T-helper 2 cell treated with Interferon-gamma antibody and Interleukin-4, amounts not matched to agents 5 μg/mL and 100 μg/mL, for 36 hours (primary cell): ENCODE data around the gene ATG9B.
A peak's percentile ranks its signal among the peaks of the same experiment; 100 is the strongest.

Experiments used
- DNase-seq: peaks from one replicate; pipeline ENCODE4 v3.0.0; 2021; ENCODE audit warnings: low spot score
- H3K27ac Mint-ChIP-seq: one replicate; pipeline ENCODE4 v1.8.0; 2021; ENCODE audit warnings: mild to moderate bottlenecking, mixed read lengths
- H3K27me3 Mint-ChIP-seq: one replicate; pipeline ENCODE4 v1.8.0; 2021; ENCODE audit warnings: low read depth, mixed read lengths
- H3K36me3 Mint-ChIP-seq: one replicate; pipeline ENCODE4 v1.8.0; 2021; ENCODE audit warnings: low read depth, mixed read lengths
- H3K4me1 Mint-ChIP-seq: one replicate; pipeline ENCODE4 v1.8.0; 2021; ENCODE audit warnings: low read depth, mixed read lengths
- H3K4me3 Mint-ChIP-seq: one replicate; pipeline ENCODE4 v1.8.0; 2022; ENCODE audit warnings: mild to moderate bottlenecking, moderate library complexity, mixed read lengths
- H3K9me3 Mint-ChIP-seq: one replicate; pipeline ENCODE4 v1.8.0; 2021; ENCODE audit warnings: mixed read lengths

The ATG9B gene

GRCh38 chr7:150976529-150977381, 47.5 kb downstream of the ATG9B start:
- no peaks in the 10 kb centered on the region for H3K9me3 Mint-ChIP-seq
- peak overlapping the region; percentile 69 for H3K4me3 Mint-ChIP-seq
- DNase-seq, result no peak
- no peak overlapping the region for H3K27ac Mint-ChIP-seq
- no peaks in the 10 kb centered on the region for H3K36me3 Mint-ChIP-seq
- peaks cover 53% of the 10 kb centered on the region for H3K27me3 Mint-ChIP-seq
- peaks cover 18% of the 10 kb centered on the region for H3K4me1 Mint-ChIP-seq

- Mint-ChIP-seq H3K9me3 (no peaks in the 10 kb centered on the region), H3K27ac (peak overlapping the region; percentile 49), H3K4me3 (peak overlapping the region; percentile 72), H3K36me3 (no peaks in the 10 kb centered on the region), H3K27me3 (peaks cover 42% of the 10 kb centered on the region), H3K4me1 (peaks cover 18% of the 10 kb centered on the region)
- DNase-seq, result no peak
These were observed 48.6 kb downstream of the ATG9B start for GRCh38 chr7:150975536-150976319.

- Mint-ChIP-seq H3K36me3 (no peaks in the 10 kb centered on the region), H3K27ac (peak overlapping the region; percentile 57), H3K4me3 (peak overlapping the region; percentile 86), H3K27me3 (peaks cover 32% of the 10 kb centered on the region), H3K9me3 (no peaks in the 10 kb centered on the region), H3K4me1 (peaks cover 18% of the 10 kb centered on the region)
- DNase-seq, result peak; percentile 62
These were observed 49.6 kb downstream of the ATG9B start for GRCh38 chr7:150974468-150975391.

GRCh38 chr7:150973571-150974451, 50.5 kb downstream of the ATG9B start:
- Mint-ChIP-seq H3K36me3 (no peaks in the 10 kb centered on the region), H3K9me3 (no peaks in the 10 kb centered on the region), H3K27me3 (peaks cover 25% of the 10 kb centered on the region), H3K4me1 (peaks cover 18% of the 10 kb centered on the region), H3K4me3 (peak overlapping the region; percentile 64), H3K27ac (peak overlapping the region; percentile 57)
- DNase-seq, result no peak

- peaks cover 19% of the 10 kb centered on the region for H3K27me3 Mint-ChIP-seq
- H3K27ac Mint-ChIP-seq, result no peak overlapping the region
- H3K4me1 Mint-ChIP-seq, result peaks cover 15% of the 10 kb centered on the region
- no peak for DNase-seq
- H3K36me3 Mint-ChIP-seq, result no peaks in the 10 kb centered on the region
- no peaks in the 10 kb centered on the region for H3K9me3 Mint-ChIP-seq
- H3K4me3 Mint-ChIP-seq, result no peak overlapping the region
These were observed 51.6 kb downstream of the ATG9B start for GRCh38 chr7:150972741-150973140.

GRCh38 chr7:150972023-150972468, 52.2 kb downstream of the ATG9B start:
- Mint-ChIP-seq H3K4me3 (no peak overlapping the region), H3K27ac (no peak overlapping the region), H3K9me3 (no peaks in the 10 kb centered on the region), H3K27me3 (peaks cover 20% of the 10 kb centered on the region), H3K36me3 (no peaks in the 10 kb centered on the region), H3K4me1 (peaks cover 13% of the 10 kb centered on the region)
- no peak for DNase-seq

DNA sequence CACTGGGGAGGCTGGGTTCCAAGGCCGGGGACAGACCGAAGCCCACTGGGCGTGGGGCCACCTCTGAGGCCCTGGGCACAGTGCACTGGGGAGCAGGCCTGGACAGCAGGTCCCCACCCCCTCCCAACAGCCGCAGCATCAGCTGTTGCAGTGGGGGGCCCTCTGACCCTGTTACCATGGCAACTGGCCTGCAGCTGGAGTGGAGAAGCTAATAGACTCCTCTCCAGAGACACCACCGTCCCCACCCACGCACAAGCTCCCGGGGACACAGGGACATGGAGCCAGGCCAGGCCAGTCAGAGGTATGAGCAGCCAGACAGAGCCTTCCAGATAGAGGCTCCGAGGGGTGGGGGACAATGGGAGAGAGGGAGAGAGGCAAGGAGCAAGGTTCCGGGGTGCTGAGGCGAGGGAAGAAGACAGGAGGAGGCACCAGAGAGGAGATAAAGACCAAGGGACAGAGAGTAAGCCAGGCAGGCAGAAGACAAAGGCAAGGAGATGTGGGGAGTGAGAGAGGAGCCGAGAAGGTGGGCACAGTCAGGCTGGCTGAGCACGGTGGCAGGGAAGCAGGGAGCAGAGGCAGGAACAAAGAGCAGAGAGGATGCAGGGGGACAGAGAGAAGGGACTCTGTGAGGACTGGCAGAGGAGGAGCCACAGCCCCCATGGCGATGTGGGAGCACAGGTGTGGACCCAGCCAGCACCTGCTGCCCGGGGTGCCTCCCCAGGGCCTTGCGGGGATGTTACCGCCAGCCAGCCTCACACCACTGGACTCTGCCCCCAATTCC, 52.9 kb downstream of the ATG9B start:
- Mint-ChIP-seq H3K4me3 (no peak overlapping the region), H3K36me3 (no peaks in the 10 kb centered on the region), H3K9me3 (no peaks in the 10 kb centered on the region), H3K27ac (peak overlapping the region; percentile 64), H3K27me3 (peaks cover 17% of the 10 kb centered on the region), H3K4me1 (peaks cover 9% of the 10 kb centered on the region)
- DNase-seq, result no peak

GRCh38 chr7:150970424-150970823, 53.9 kb downstream of the ATG9B start:
- Mint-ChIP-seq H3K36me3 (no peaks in the 10 kb centered on the region), H3K9me3 (no peaks in the 10 kb centered on the region), H3K27ac (no peak overlapping the region), H3K27me3 (peaks cover 12% of the 10 kb centered on the region), H3K4me1 (peaks cover 7% of the 10 kb centered on the region), H3K4me3 (no peak overlapping the region)
- no peak for DNase-seq

GRCh38 chr7:150969475-150969874, 54.8 kb downstream of the ATG9B start:
- DNase-seq, result no peak
- Mint-ChIP-seq H3K36me3 (no peaks in the 10 kb centered on the region), H3K27me3 (peaks cover 13% of the 10 kb centered on the region), H3K9me3 (no peaks in the 10 kb centered on the region), H3K4me1 (peaks cover 5% of the 10 kb centered on the region), H3K27ac (no peak overlapping the region), H3K4me3 (no peak overlapping the region)

- H3K27ac Mint-ChIP-seq, result no peak overlapping the region
- H3K27me3 Mint-ChIP-seq, result peaks cover 13% of the 10 kb centered on the region
- no peaks in the 10 kb centered on the region for H3K36me3 Mint-ChIP-seq
- H3K9me3 Mint-ChIP-seq, result no peaks in the 10 kb centered on the region
- H3K4me1 Mint-ChIP-seq, result peaks cover 2% of the 10 kb centered on the region
- DNase-seq, result no peak
- no peak overlapping the region for H3K4me3 Mint-ChIP-seq
These were observed 55.4 kb downstream of the ATG9B start for GRCh38 chr7:150968734-150969372.

- peaks cover 1% of the 10 kb centered on the region for H3K4me1 Mint-ChIP-seq
- H3K36me3 Mint-ChIP-seq, result no peaks in the 10 kb centered on the region
- peaks cover 13% of the 10 kb centered on the region for H3K27me3 Mint-ChIP-seq
- H3K9me3 Mint-ChIP-seq, result no peaks in the 10 kb centered on the region
- H3K27ac Mint-ChIP-seq, result no peak overlapping the region
- DNase-seq, result no peak
- no peak overlapping the region for H3K4me3 Mint-ChIP-seq
These were observed 56.1 kb downstream of the ATG9B start for GRCh38 chr7:150968056-150968733.
